Pancreas (tissue), 10 donors: ENCODE measurements around the gene IGFN1. TPM values are rescaled to one million over a fixed set of nuclear protein-coding genes. Genes with fewer than 3 reads are reported as not detected.

Experiments
- ATAC-seq, 4 donors: fragments of 200-7000 bp; cut with Tn5 transposase; one replicate each; pipeline versions ENCODE4 v1.8.0 to v1.9.1; 2020; ENCODE audit warnings: mild to moderate bottlenecking in 4 of 4, moderate library complexity in 4 of 4
- DNase-seq, 6 donors: peaks; one replicate each; pipeline ENCODE4 v3.0.0-alpha.2; 2020
- FAIRE-seq: peaks from 2 replicates; lab custom pipeline; 2012; peaks lifted over from hg19 to GRCh38; lab: Jason Lieb, UNC
- H3K27ac ChIP-seq, 4 donors: fragments of 200-600 bp; sonication (generic); 1 replicate in 3 of 4; 2 replicates in 1 of 4; pipeline versions ENCODE4 v1.5.0 to v1.8.0; 2020
- H3K27me3 ChIP-seq, 4 donors: fragments of 200-600 bp; one replicate each; pipeline ENCODE4 v1.8.0; 2021
- H3K36me3 ChIP-seq, 3 donors: fragments of 200-600 bp; sonication (generic) in 1 of 3; one replicate each; pipeline versions ENCODE4 v1.5.0 to v1.8.0; 2020 to 2021
- H3K4me1 ChIP-seq, 3 donors: fragments of 200-600 bp; one replicate each; pipeline ENCODE4 v1.8.0; 2021
- H3K4me3 ChIP-seq, 4 donors: fragments of 200-600 bp; sonication (generic) in 2 of 4; one replicate each; pipeline versions ENCODE4 v1.5.0 to v1.8.0; 2020 to 2021
- H3K9me3 ChIP-seq, 4 donors: fragments of 200-600 bp; one replicate each; pipeline ENCODE4 v1.8.0; 2021
- WGBS, 2 donors: extraction: QIAGEN DNeasy Blood & Tissue Kit; methylation state at CpG; one replicate each; pipeline ENCODE4 v1.1.7; 2013; 5-methylcytosine and 5-hydroxymethylcytosine counted together
- intact Hi-C, 3 donors: fragments of 100-400 bp; cut with DNase I; formaldehyde crosslinking; loops; one replicate each; pipeline versions ENCODE4 v1.11.1 to v1.14.2; 2022
- polyA plus RNA-seq, 2 donors: library from polyadenylated mRNA; stranded (reverse); fragments of 200-250 nt; gene quantifications; one replicate each; pipeline ENCODE4 v1.2.3, GENCODE V29; 2013
- total RNA-seq, 6 donors: library from RNA; stranded (reverse); fragmentation: NEBNext Ultra II Directional in 4 of 6; extraction: Animal tissue kit (Norgen Biotek cat#: 25700) in 4 of 6; gene quantifications; one replicate each; pipeline versions ENCODE4 v1.2.1 to v1.2.4, GENCODE V29; 2021 to 2023
- TF ChIP-seq, protein P1 (sequence below), 4 donors: fragments of 200-600 bp; sonication (generic) in 3 of 4; IDR thresholded peaks; one replicate each; pipeline versions ENCODE4 v1.5.0 to v1.8.0; 2021; ENCODE audit warnings: antibody characterized with exemption in 4 of 4
- donor health status: healthy with polysubstance abuse.
- donor health status: DM: no; HTN: no; CAD: no; lungs with moderate emphysema.
- donor health status: DM: no; HTN: no; CAD: no.
- donor health status: control.
- donor health status: control.
- donor health status: Bipolar disorder and iron deficiency.
- donor health status: DM: yes; HTN: yes; CAD: no.
- donor health status: DM: no; HTN: no; CAD: no.
- donor health status: DM: no; HTN: no; CAD: no.
- donor health status: DM: yes; HTN: yes; CAD: no.

Gene IGFN1
- total and polyA plus RNA-seq, 8 donors: 4.1 to 48.4 (median 14.6) TPM

DNA sequence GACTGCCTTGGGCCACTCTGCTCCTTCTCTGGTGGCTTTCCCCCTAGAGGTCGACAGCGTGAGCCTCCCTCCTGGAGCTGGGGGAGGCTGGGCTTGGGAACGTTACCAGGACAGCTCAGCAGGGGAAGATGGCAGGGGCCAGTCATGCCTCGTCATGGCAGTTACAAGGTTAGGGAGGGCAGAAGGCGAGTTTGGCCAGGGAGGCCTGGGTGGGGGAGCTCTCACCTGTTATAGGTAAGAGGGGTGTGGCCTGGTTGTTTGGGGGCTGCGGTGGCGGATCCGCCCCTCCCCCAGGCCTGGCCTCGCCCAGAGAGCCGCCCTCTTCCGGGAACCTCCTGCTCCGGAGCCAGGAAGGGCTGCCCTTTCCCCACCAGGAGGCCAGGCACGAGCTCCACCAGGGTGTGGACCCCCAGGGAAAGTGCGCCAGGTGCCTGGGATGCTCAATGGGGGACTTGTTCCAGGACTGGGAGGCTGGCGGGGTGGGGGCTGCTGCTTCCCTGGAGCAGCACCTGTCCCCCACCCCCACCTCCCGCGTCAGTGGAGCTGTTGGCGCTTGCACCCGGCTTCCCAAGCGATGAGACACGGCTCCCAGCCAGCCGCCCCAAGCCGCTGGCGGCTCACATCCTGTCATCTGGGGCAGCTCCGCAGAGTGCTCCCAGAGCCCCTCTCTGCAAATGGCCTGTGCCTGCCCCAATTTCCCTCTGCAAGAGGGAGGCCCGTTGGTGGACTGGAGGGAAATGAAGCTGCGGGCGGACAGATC lies 69.0 kb downstream of the IGFN1 start:
- Histone ChIP-seq H3K27ac (no peak overlapping the region), H3K27me3 (no peaks in the 10 kb centered on the region), H3K4me3 (peak overlapping the region in 2 of 4 donors; percentile 16 to 32), H3K4me1 (no peaks in the 10 kb centered on the region), H3K9me3 (no peaks in the 10 kb centered on the region), H3K36me3 (no peaks in the 10 kb centered on the region)
- intact Hi-C loops: loop anchor here in 2 of 3 donors (2.0 to 10.0 kb wide), 2 partner anchors 95 to 99 kb away; no protein-coding TSS in a partner anchor
- ATAC-seq (peak; percentile 66 to 88 (median 80)), DNase-seq (peak in 1 of 6 donors; percentile 72), FAIRE-seq (no peak)
- TF ChIP-seq, protein P1, sequence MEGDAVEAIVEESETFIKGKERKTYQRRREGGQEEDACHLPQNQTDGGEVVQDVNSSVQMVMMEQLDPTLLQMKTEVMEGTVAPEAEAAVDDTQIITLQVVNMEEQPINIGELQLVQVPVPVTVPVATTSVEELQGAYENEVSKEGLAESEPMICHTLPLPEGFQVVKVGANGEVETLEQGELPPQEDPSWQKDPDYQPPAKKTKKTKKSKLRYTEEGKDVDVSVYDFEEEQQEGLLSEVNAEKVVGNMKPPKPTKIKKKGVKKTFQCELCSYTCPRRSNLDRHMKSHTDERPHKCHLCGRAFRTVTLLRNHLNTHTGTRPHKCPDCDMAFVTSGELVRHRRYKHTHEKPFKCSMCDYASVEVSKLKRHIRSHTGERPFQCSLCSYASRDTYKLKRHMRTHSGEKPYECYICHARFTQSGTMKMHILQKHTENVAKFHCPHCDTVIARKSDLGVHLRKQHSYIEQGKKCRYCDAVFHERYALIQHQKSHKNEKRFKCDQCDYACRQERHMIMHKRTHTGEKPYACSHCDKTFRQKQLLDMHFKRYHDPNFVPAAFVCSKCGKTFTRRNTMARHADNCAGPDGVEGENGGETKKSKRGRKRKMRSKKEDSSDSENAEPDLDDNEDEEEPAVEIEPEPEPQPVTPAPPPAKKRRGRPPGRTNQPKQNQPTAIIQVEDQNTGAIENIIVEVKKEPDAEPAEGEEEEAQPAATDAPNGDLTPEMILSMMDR (IDR thresholded peaks at IDR 0.05): no peak
- WGBS, 2 donors: 9 to 10% methylated on average over 27 to 28 of the region's 28 CpGs

DNA sequence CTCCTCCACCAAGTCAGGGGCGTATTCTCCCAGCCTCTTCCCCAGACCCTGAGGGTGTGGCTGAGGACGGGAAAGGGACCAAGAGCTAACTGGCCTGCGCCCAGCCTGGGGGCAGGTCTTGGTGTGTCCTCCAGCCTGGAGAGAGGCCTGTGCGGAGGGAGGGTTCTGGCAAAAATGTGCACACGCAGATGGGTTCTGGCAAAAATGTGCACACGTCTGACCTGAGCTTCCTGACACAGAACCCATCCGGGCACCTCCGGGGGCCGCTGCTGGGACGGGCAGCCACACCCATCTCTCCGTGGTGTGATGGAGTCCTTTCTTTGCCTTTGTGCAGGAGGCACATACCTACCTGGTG lies 69.6 kb downstream of the IGFN1 start:
- DNase-seq: peak in 1 of 6 donors; percentile 43
- 25 to 31% methylated on average over 11 of the region's 11 CpGs for WGBS, 2 donors
- ATAC-seq: peak in 2 of 4 donors; percentile 10 to 18

DNA sequence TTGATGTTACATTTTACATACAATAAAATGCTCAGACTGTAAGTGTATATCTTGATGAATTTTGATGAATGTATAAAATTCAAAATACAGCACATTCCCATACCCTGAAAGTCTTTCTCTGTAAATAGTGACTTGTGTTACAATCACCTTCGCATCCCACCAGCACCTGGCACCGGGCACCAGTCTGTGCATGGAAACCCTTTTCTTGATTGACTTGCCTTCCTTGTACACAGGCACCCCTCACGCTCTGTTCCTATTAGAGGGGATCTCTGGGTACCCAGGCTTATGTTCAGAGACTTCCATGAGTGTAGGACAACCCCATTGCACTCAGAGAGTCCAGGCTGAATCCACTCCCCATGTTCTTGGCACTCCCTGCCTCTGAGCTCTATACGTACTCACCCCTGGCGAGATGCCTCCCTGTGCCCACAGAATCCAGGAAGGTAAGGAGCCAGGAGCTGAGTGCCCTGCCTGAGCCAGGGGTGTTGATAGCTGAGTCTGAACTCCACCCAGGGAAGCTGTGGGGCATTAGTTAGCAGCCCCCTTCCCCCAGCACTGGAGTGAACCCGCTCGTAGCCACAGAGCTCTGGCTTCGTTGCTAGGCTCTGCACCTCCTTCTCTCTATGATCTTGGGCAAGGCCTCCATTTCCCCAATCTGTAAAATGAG lies 70.2 kb downstream of the IGFN1 start:
- FAIRE-seq: no peak
- WGBS, 2 donors: 88 to 89% methylated on average over 8 of the region's 8 CpGs
- no peaks in the 10 kb centered on the region for H3K9me3 ChIP-seq
- DNase-seq: peak in 1 of 6 donors; percentile 30
- intact Hi-C loops: no loop called here
- no peak for ATAC-seq
- TF ChIP-seq, protein P1 (IDR thresholded peaks at IDR 0.05): no peak
- H3K27ac ChIP-seq: no peak overlapping the region
- no peaks in the 10 kb centered on the region for H3K27me3 ChIP-seq
- H3K4me3 ChIP-seq: no peak overlapping the region
- H3K36me3 ChIP-seq: no peaks in the 10 kb centered on the region
- no peaks in the 10 kb centered on the region for H3K4me1 ChIP-seq

More for the DNA sequence above, 69.6 kb downstream of the IGFN1 start:
- H3K9me3 ChIP-seq: no peaks in the 10 kb centered on the region
- no peaks in the 10 kb centered on the region for H3K27me3 ChIP-seq
- no peaks in the 10 kb centered on the region for H3K36me3 ChIP-seq
- H3K4me1 ChIP-seq: no peaks in the 10 kb centered on the region
- H3K4me3 ChIP-seq: peak overlapping the region in 2 of 4 donors; percentile 16 to 32
- TF ChIP-seq, protein P1 (IDR thresholded peaks at IDR 0.05): no peak
- H3K27ac ChIP-seq: no peak overlapping the region
- intact Hi-C loops: no loop called here
- no peak for FAIRE-seq

DNA sequence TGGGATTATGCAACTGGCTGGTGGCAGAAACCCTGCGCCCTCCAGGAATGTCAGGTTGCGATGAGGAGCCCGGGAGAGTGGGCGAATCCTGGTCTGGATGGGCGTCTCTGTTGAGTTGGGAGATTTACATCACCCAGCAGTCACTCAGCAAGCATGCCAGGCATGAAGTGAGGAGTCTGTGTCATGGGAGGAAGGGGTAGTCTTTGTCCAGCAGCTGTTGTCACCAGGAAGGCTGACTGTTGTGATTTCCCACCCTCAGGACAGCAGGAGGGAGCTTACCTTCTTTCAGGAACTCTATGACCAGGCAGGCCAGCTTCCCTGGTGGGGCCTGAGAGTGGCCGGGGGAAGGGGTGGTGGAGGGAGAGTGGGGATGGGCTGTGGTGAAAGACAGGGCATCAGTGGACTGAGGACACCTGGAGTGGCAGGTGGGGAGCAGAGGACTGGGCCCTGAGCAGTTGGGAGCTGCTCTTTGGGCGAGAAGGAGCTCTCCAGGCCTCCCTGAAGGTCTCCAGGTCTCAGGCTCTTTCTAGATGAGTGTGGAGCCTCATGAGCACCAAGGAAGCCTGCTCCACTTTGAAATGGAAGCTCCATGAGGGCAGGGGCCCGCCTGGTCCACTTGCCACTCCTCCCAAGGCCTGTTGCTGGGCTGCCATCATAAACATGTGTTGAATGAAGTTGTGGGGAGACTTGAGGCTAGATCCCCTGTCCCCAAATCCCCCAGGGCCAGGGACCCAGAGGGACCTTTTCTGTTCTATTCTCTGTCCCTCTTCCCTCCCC lies 71.3 kb downstream of the IGFN1 start:
- no peak overlapping the region for H3K27ac ChIP-seq
- H3K27me3 ChIP-seq: no peaks in the 10 kb centered on the region
- intact Hi-C loops: no loop called here
- FAIRE-seq (no peak), DNase-seq (peak in 1 of 6 donors; percentile 26), ATAC-seq (no peak)
- TF ChIP-seq, protein P1 (IDR thresholded peaks at IDR 0.05): no peak
- no peaks in the 10 kb centered on the region for H3K36me3 ChIP-seq
- H3K4me3 ChIP-seq: no peak overlapping the region
- 81 to 86% methylated on average over 8 of the region's 8 CpGs for WGBS, 2 donors
- no peaks in the 10 kb centered on the region for H3K4me1 ChIP-seq
- no peaks in the 10 kb centered on the region for H3K9me3 ChIP-seq
